ENCODE results near the gene GPR141.
"Not testable (repeated sequence)": the region's sequence is repeated elsewhere in the genome, so short reads cannot be mapped to it uniquely, and the experiment has no call there.

GPR141 gene

GRCh38 chr7:37686556-37687345, 3.2 kb downstream of the GPR141 start:
- DNase-seq: no peak

- peak; percentile 74 for DNase-seq
Observed at GRCh38 chr7:37690206-37690605, 6.6 kb downstream of the GPR141 start.

- peak; percentile 95 for DNase-seq
Observed at GRCh38 chr7:37694208-37695094, 10.9 kb downstream of the GPR141 start.

GRCh38 chr7:37698276-37698675, 14.7 kb downstream of the GPR141 start:
- DNase-seq: peak; percentile 79

- no peak for DNase-seq
Observed at GRCh38 chr7:37698782-37699181, 15.2 kb downstream of the GPR141 start.

GRCh38 chr7:37701769-37702168, 18.2 kb downstream of the GPR141 start:
- DNase-seq: peak; percentile 9

GRCh38 chr7:37703361-37703760, 19.8 kb downstream of the GPR141 start:
- DNase-seq: no peak

- not testable (repeated sequence) for DNase-seq
Observed at GRCh38 chr7:37704328-37704833, 20.8 kb downstream of the GPR141 start.

GRCh38 chr7:37705976-37706375, 22.4 kb downstream of the GPR141 start:
- peak; percentile 10 for DNase-seq

GRCh38 chr7:37706804-37707203, 23.2 kb downstream of the GPR141 start:
- peak; percentile 51 for DNase-seq

GRCh38 chr7:37707754-37708485, 24.4 kb downstream of the GPR141 start:
- no peak for DNase-seq

GRCh38 chr7:37709631-37710509, 26.3 kb downstream of the GPR141 start:
- no peak for DNase-seq

- DNase-seq: no peak
Observed at GRCh38 chr7:37713613-37714012, 30.0 kb downstream of the GPR141 start.

GRCh38 chr7:37714606-37715005, 31.0 kb downstream of the GPR141 start:
- DNase-seq: peak; percentile 79

GRCh38 chr7:37718585-37718984, 35.0 kb downstream of the GPR141 start:
- no peak for DNase-seq

GRCh38 chr7:37719077-37719476, 35.5 kb downstream of the GPR141 start:
- no peak for DNase-seq

- no peak for DNase-seq
Observed at GRCh38 chr7:37724732-37725131, 41.2 kb downstream of the GPR141 start.

GRCh38 chr7:37726016-37726415, 42.5 kb downstream of the GPR141 start:
- DNase-seq: no peak

GRCh38 chr7:37728747-37729146, 45.2 kb downstream of the GPR141 start:
- peak; percentile 83 for DNase-seq

GRCh38 chr7:37729181-37729580, 45.6 kb downstream of the GPR141 start:
- no peak for DNase-seq

GRCh38 chr7:37730501-37730900, 46.9 kb downstream of the GPR141 start:
- DNase-seq: no peak

GRCh38 chr7:37732253-37732652, 48.7 kb downstream of the GPR141 start:
- peak; percentile 88 for DNase-seq
